OCI-LY1 (cell line): Measurements from ENCODE around the gene OSBPL1A.

Experiments
- H2AFZ ChIP-seq: fragments of 200-600 bp; sonication (generic), shearing (Covaris generic); 2 replicates; pipeline ENCODE4 v1.6.0; 2014; ENCODE audit warnings: antibody characterized with exemption, mild to moderate bottlenecking, low read length
- H3F3A ChIP-seq: fragments of 200-600 bp; sonication (generic), shearing (Covaris generic); 2 replicates; pipeline ENCODE4 v1.6.0; 2014; ENCODE audit warnings: mild to moderate bottlenecking, antibody characterized with exemption, low read length, moderate library complexity; ENCODE audit not compliant: insufficient read depth
- H3K27ac ChIP-seq: fragments of 200-600 bp; sonication (generic); 2 replicates; pipeline ENCODE4 v1.5.1; 2014; ENCODE audit warnings: low read length, mixed run types, mild to moderate bottlenecking, low read depth; ENCODE audit not compliant: poor library complexity, severe bottlenecking
- H3K27me3 ChIP-seq: fragments of 200-600 bp; sonication (generic); 2 replicates; pipeline ENCODE4 v1.6.0; 2014; ENCODE audit warnings: antibody characterized with exemption, mild to moderate bottlenecking, low read length, moderate library complexity; ENCODE audit not compliant: insufficient read depth
- H3K36me3 ChIP-seq: fragments of 200-600 bp; sonication (generic); 2 replicates; pipeline ENCODE4 v1.6.1; 2014; ENCODE audit warnings: mild to moderate bottlenecking, antibody characterized with exemption, low read length, moderate library complexity, mixed read lengths; ENCODE audit not compliant: insufficient read depth
- H3K4me1 ChIP-seq: fragments of 200-600 bp; sonication (generic); 2 replicates; pipeline ENCODE4 v1.5.1; 2014; ENCODE audit warnings: mild to moderate bottlenecking, low read length, moderate library complexity; ENCODE audit not compliant: insufficient read depth, severe bottlenecking
- H3K4me2 ChIP-seq: fragments of 200-600 bp; sonication (generic), shearing (Covaris generic); 2 replicates; pipeline ENCODE4 v1.6.1; 2014; ENCODE audit warnings: low read length
- H3K4me3 ChIP-seq: fragments of 200-600 bp; sonication (generic); 2 replicates; pipeline ENCODE4 v1.5.1; 2014; ENCODE audit warnings: low read length, low read depth, mild to moderate bottlenecking, mixed read lengths; ENCODE audit not compliant: poor library complexity, severe bottlenecking
- H3K79me2 ChIP-seq: fragments of 200-600 bp; shearing (Covaris generic); 2 replicates; pipeline ENCODE4 v1.6.1; 2016; ENCODE audit warnings: mixed run types, low read length, mixed read lengths; ENCODE audit not compliant: insufficient read depth
- H3K9ac ChIP-seq: fragments of 200-600 bp; sonication (generic), shearing (Covaris generic); 2 replicates; pipeline ENCODE4 v1.6.1; 2014; ENCODE audit warnings: mild to moderate bottlenecking, low read length, mixed read lengths
- H3K9me2 ChIP-seq: fragments of 200-600 bp; sonication (generic), shearing (Covaris generic); 2 replicates; pipeline ENCODE4 v1.6.1; 2014; ENCODE audit warnings: low read depth, mild to moderate bottlenecking, low read length, mixed read lengths
- H3K9me3 ChIP-seq: fragments of 200-600 bp; shearing (Covaris generic); 2 replicates; pipeline ENCODE4 v1.6.1; 2014; ENCODE audit warnings: low read length, mixed read lengths
- H4K20me1 ChIP-seq: fragments of 200-600 bp; sonication (generic), shearing (Covaris generic); 2 replicates; pipeline ENCODE4 v1.6.0; 2016; ENCODE audit warnings: mild to moderate bottlenecking, low read length; ENCODE audit not compliant: insufficient read depth
- EZH2 ChIP-seq: fragments of 200-600 bp; sonication (generic), shearing (Covaris generic); IDR thresholded peaks from 2 replicates; pipeline ENCODE4 v1.8.0; 2017; ENCODE audit warnings: borderline replicate concordance, mixed run types, mild to moderate bottlenecking, antibody characterized with exemption, low read length, moderate library complexity, mixed read lengths
- TF ChIP-seq, protein P1 (sequence below): fragments of 200-600 bp; sonication (generic), shearing (Covaris generic); IDR thresholded peaks from 2 replicates; pipeline ENCODE4 v1.5.1; 2017; ENCODE audit warnings: mild to moderate bottlenecking, antibody characterized with exemption, low read length, moderate library complexity, mixed read lengths

Gene OSBPL1A

DNA sequence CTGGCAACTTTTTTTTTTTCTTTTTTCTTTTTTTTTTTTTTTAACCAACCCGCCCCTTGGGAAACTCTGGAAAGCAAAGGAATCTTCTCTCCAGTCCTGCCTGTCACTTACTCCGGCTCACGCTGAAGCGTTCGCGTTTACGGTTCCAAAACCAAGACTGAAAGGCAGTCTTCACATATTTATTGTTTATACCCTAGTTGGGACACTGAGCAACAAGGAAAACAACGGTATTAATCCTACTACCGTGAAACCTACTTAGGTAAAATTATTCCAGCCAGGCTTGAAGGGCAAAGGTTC lies 125.4 kb downstream of the OSBPL1A start:
- Histone ChIP-seq H3K79me2 (no peaks in the 10 kb centered on the region), H3K9me3 (no peaks in the 10 kb centered on the region), H2AFZ (no peak overlapping the region), H3K27me3 (no peaks in the 10 kb centered on the region), H3K9me2 (no peaks in the 10 kb centered on the region), H3K27ac (no peak overlapping the region), H4K20me1 (no peaks in the 10 kb centered on the region), H3K4me1 (no peaks in the 10 kb centered on the region), H3F3A (no peaks in the 10 kb centered on the region), H3K9ac (no peak overlapping the region), H3K4me2 (no peak overlapping the region), H3K36me3 (no peaks in the 10 kb centered on the region), H3K4me3 (no peak overlapping the region)
- no peak for TF ChIP-seq EZH2
- TF ChIP-seq, protein P1, sequence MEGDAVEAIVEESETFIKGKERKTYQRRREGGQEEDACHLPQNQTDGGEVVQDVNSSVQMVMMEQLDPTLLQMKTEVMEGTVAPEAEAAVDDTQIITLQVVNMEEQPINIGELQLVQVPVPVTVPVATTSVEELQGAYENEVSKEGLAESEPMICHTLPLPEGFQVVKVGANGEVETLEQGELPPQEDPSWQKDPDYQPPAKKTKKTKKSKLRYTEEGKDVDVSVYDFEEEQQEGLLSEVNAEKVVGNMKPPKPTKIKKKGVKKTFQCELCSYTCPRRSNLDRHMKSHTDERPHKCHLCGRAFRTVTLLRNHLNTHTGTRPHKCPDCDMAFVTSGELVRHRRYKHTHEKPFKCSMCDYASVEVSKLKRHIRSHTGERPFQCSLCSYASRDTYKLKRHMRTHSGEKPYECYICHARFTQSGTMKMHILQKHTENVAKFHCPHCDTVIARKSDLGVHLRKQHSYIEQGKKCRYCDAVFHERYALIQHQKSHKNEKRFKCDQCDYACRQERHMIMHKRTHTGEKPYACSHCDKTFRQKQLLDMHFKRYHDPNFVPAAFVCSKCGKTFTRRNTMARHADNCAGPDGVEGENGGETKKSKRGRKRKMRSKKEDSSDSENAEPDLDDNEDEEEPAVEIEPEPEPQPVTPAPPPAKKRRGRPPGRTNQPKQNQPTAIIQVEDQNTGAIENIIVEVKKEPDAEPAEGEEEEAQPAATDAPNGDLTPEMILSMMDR, result no peak

DNA sequence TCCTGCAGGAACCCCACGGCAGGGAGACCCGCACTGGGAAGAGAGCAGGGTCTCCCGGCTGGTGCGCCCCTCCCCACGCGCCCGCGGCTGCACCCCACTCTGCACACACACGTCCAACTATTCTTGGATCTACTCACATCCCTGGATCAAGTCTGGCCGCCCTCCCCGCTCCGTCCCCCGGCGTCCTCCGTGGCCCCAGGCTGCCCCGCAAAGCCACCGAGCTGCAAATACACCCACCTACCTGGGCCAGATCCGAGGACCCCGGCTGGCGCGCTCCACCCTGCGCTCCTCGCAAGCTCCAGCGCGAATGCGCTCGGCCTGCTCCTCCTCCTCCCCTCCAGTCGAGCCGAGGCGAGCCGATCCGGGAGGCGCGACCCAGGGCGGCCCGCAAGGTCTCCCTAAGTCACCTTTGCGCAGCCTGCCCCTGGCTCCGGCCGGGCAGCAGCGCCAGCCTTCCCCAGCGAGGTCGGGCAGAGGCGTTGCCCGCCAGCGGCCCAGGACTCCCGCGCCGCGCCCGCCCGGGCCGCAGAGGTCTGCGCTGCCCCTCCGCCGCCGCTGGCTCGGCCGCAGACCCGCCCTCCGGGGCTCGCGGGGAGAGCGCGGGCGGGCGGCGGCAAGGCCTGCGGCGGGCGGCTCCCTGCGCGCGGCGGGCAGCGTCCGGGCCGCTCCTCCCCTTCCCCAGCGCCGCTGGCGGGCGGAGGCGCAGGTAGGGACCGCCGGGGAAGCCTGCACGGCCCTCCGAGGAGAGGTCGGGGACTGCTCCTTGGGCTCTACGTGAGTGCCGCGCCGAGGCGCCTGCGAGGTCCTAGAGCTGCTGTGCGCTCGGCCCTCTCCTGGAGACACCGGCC lies 126.0 kb downstream of the OSBPL1A start:
- Histone ChIP-seq H3K9me3 (no peaks in the 10 kb centered on the region), H3K79me2 (no peaks in the 10 kb centered on the region), H3K4me3 (no peak overlapping the region), H3K27ac (no peak overlapping the region), H3K27me3 (no peaks in the 10 kb centered on the region), H3F3A (no peaks in the 10 kb centered on the region), H3K4me1 (no peaks in the 10 kb centered on the region), H4K20me1 (no peaks in the 10 kb centered on the region), H3K9ac (no peak overlapping the region), H3K4me2 (no peak overlapping the region), H3K9me2 (no peaks in the 10 kb centered on the region), H3K36me3 (no peaks in the 10 kb centered on the region), H2AFZ (no peak overlapping the region)
- TF ChIP-seq, protein P1, result no peak
- no peak for TF ChIP-seq EZH2

DNA sequence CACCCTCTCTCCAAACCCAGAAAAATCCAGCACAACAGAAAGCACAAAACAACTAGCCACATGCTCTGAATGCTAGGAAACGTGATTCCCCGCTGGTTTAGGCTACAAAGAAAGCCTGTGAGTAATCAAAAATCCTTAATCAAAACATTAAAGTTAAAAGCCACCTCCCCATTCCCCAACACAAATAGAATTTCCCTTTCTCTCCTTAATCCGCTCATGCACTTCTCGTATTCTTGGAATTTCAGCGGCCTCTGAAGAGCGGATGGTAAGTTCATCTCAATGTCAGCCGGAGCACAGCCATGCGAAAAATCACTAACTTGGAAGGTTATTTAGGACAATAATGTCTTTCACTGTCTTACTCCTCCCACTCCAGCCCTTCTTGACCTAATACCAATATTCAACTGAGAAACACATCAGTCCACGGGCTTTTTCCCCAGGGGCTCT lies 126.7 kb downstream of the OSBPL1A start:
- no peak overlapping the region for H3K9ac ChIP-seq
- no peaks in the 10 kb centered on the region for H3K9me2 ChIP-seq
- no peaks in the 10 kb centered on the region for H4K20me1 ChIP-seq
- H3K4me2 ChIP-seq, result no peak overlapping the region
- H3F3A ChIP-seq, result no peaks in the 10 kb centered on the region
- no peaks in the 10 kb centered on the region for H3K4me1 ChIP-seq
- H3K36me3 ChIP-seq, result no peaks in the 10 kb centered on the region
- H3K4me3 ChIP-seq, result no peak overlapping the region
- no peak overlapping the region for H3K27ac ChIP-seq
- H3K9me3 ChIP-seq, result no peaks in the 10 kb centered on the region
- no peaks in the 10 kb centered on the region for H3K79me2 ChIP-seq
- no peaks in the 10 kb centered on the region for H3K27me3 ChIP-seq
- H2AFZ ChIP-seq, result no peak overlapping the region
- no peak for TF ChIP-seq EZH2
- TF ChIP-seq, protein P1, result no peak
